Measurements from ENCODE around the gene PRDM10. TPM values are rescaled to one million over a fixed set of nuclear protein-coding genes. Genes with fewer than 3 reads are reported as not detected.
A peak's percentile ranks its signal among the peaks of the same experiment; 100 is the strongest.
"Not testable (repeated sequence)": the region's sequence is repeated elsewhere in the genome, so short reads cannot be mapped to it uniquely, and the experiment has no call there.

The PRDM10 gene
- total RNA-seq, 1 donor from 2014 or later, result 12.5 TPM

- DNase-seq (ENCODE audit: low spot score), result no peak
These were observed 108.1 kb downstream of the PRDM10 start for GRCh38 chr11:129894278-129895125.

- DNase-seq (ENCODE audit: low spot score), result no peak
These were observed 114.2 kb downstream of the PRDM10 start for GRCh38 chr11:129888451-129888850.

- no peak for DNase-seq (ENCODE audit: low spot score)
These were observed 117.3 kb downstream of the PRDM10 start for GRCh38 chr11:129885381-129885780.

- DNase-seq (ENCODE audit: low spot score), result no peak
These were observed 118.1 kb downstream of the PRDM10 start for GRCh38 chr11:129884581-129884980.

- no peak for DNase-seq (ENCODE audit: low spot score)
These were observed 121.0 kb downstream of the PRDM10 start for GRCh38 chr11:129881570-129882170.

- no peak for DNase-seq (ENCODE audit: low spot score)
These were observed 122.3 kb downstream of the PRDM10 start for GRCh38 chr11:129880311-129880710.

- no peak for DNase-seq (ENCODE audit: low spot score)
These were observed 130.7 kb downstream of the PRDM10 start for GRCh38 chr11:129871914-129872313.

- not testable (repeated sequence) for DNase-seq (ENCODE audit: low spot score)
These were observed 134.0 kb downstream of the PRDM10 start for GRCh38 chr11:129868626-129869025.

GRCh38 chr11:129866311-129866710 is 136.3 kb downstream of the PRDM10 start:
- no peak for DNase-seq (ENCODE audit: low spot score)

GRCh38 chr11:129865701-129866100 is 136.9 kb downstream of the PRDM10 start:
- no peak for DNase-seq (ENCODE audit: low spot score)

GRCh38 chr11:129864811-129865210 is 137.8 kb downstream of the PRDM10 start:
- no peak for DNase-seq (ENCODE audit: low spot score)

GRCh38 chr11:129861702-129862522 is 140.7 kb downstream of the PRDM10 start:
- peak; percentile 90 for DNase-seq (ENCODE audit: low spot score)

GRCh38 chr11:129856036-129856435 is 146.6 kb downstream of the PRDM10 start:
- no peak for DNase-seq (ENCODE audit: low spot score)

- DNase-seq (ENCODE audit: low spot score), result no peak
These were observed 147.5 kb downstream of the PRDM10 start for GRCh38 chr11:129855086-129855485.

- DNase-seq (ENCODE audit: low spot score), result no peak
These were observed 148.3 kb downstream of the PRDM10 start for GRCh38 chr11:129854232-129854805.

GRCh38 chr11:129853518-129854231 is 149.0 kb downstream of the PRDM10 start:
- peak; percentile 83 for DNase-seq (ENCODE audit: low spot score)

GRCh38 chr11:129852125-129852740 is 150.4 kb downstream of the PRDM10 start:
- DNase-seq (ENCODE audit: low spot score), result no peak
